Left lobe of liver (tissue), 2 donors: ENCODE results near the gene ADARB2. TPM values are rescaled to one million over a fixed set of nuclear protein-coding genes. Genes with fewer than 3 reads are reported as not detected.
"Not testable (repeated sequence)": the region's sequence is repeated elsewhere in the genome, so short reads cannot be mapped to it uniquely, and the experiment has no call there.

Experiments
- ATAC-seq: fragments of 200-7000 bp; cut with Tn5 transposase; one replicate; pipeline ENCODE4 v1.9.1; 2020; ENCODE audit warnings: mild to moderate bottlenecking, moderate library complexity
- DNase-seq: peaks from one replicate; pipeline ENCODE4 v3.0.0-alpha.2; 2020; ENCODE audit warnings: low spot score
- total RNA-seq: library from RNA; stranded (reverse); gene quantifications from one replicate; pipeline ENCODE4 v1.2.1, GENCODE V29; 2021
- donor health status: DM: no; HTN: no; CAD: no; lungs with moderate emphysema.
- donor health status: DM: no; HTN: yes; CAD: no.

The ADARB2 gene
- total RNA-seq, 1 donor from 2014 or later: 0.81 TPM

- no peak for DNase-seq
- no peak for ATAC-seq
Measured at GRCh38 chr10:1475771-1476454, 261.4 kb downstream of the ADARB2 start.

- no peak for DNase-seq
- ATAC-seq: no peak
Measured at GRCh38 chr10:1475098-1475591, 262.2 kb downstream of the ADARB2 start.

- no peak for DNase-seq
- no peak for ATAC-seq
Measured at GRCh38 chr10:1474376-1475097, 262.8 kb downstream of the ADARB2 start.

DNA sequence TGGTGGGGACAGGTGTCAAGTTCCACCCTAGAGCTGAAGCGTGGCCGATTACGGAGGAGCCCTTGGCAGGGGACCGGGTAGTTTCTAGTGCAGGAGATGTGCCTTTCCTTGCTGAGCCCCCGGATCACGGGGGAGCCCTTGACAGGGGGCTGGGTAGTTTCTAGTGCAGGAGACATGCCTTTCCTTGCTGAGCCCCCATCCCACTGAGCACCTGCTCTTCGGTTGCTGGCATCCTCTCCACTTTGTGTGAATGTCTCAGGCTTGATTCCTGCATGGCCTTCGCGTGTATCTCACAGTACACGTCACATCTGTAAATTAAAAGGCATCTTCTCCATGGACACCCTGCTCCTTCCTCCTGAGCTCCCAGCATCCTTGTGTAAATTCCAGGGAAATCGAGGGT is 263.5 kb downstream of the ADARB2 start:
- DNase-seq: no peak
- ATAC-seq: no peak

- ATAC-seq (no peak), DNase-seq (no peak)
Measured at GRCh38 chr10:1472178-1472958, 265.0 kb downstream of the ADARB2 start.

DNA sequence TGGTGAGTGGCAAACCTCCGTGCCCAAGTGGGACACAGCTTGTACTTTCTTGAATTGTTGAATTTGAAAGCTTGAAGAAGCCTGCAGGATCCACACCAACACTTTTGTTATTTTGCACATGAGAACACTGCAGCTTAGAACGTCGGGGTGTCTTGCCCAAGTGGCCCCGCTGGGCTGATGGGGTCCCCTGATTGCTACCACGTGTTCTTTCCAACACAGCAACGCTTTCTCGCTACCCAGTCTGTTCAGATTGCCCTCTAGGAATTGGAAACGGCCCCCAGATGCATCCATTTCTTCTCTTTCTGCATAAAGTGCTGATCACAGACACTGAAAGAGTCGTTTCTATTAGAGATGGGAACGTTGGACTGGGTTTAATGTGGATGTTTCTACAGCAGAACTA is 268.5 kb downstream of the ADARB2 start:
- ATAC-seq (no peak), DNase-seq (no peak)

- DNase-seq (no peak), ATAC-seq (no peak)
Measured at GRCh38 chr10:1467334-1468076, 269.8 kb downstream of the ADARB2 start.

DNA sequence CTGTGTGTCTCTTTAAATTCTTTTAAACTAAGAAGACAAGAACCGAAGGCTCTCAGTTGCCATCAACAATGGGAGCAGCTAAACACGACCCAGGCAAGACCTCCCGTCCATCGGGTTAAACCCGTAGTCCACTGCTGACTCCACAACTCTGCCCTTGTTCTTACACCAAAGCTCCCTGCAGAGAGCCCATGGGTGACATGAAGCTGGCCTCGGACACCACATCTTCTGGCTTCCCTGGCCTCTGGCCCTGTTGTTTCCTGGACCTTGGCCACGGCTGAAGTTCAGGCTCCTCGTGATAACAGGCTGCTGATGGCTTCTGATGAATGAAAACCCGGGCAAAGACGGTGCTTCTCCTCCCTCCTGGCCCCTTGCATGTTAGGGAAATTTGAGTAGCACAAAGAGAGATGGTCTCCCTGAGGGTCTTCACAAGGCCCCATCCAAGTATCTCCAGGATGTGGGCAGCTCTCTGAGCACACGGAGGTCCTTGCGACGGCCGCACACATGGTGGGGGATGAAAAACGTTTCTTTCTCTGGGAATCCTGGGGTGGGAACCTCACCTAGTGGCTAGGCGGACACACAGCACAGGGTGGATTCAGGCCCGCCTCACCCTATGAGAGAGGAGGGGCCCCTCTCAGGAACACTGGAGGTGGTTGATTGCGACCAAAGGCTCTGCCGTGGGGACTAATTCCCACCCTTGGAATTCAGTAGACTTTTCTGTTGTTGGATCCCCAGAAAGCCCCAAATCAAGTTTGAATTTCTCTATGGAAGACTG is 271.1 kb downstream of the ADARB2 start:
- DNase-seq (no peak), ATAC-seq (peak; percentile 62)

GRCh38 chr10:1465418-1465911 is 271.9 kb downstream of the ADARB2 start:
- DNase-seq: no peak

GRCh38 chr10:1464881-1465417 is 272.4 kb downstream of the ADARB2 start:
- DNase-seq (no peak), ATAC-seq (no peak)

More at GRCh38 chr10:1465418-1465911, 271.9 kb downstream of the ADARB2 start:
- no peak for ATAC-seq

DNA sequence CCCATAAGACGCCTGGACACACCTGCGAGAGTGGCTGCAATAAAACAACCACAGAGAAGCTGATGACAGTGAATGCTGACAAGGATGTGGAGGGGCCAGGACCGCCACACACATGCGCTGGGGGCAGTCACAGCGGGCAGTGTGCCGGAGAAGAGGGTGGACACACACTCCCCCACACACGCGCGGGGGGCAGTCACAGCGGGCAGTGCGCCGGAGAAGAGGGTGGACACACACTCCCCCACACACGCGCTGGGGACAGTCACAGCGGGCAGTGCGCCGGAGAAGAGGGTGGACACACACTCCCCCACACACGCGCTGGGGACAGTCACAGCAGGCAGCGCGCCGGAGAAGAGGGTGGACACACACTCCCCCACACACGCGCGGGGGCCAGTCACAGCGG is 273.4 kb downstream of the ADARB2 start:
- DNase-seq, ATAC-seq: not testable (repeated sequence)

DNA sequence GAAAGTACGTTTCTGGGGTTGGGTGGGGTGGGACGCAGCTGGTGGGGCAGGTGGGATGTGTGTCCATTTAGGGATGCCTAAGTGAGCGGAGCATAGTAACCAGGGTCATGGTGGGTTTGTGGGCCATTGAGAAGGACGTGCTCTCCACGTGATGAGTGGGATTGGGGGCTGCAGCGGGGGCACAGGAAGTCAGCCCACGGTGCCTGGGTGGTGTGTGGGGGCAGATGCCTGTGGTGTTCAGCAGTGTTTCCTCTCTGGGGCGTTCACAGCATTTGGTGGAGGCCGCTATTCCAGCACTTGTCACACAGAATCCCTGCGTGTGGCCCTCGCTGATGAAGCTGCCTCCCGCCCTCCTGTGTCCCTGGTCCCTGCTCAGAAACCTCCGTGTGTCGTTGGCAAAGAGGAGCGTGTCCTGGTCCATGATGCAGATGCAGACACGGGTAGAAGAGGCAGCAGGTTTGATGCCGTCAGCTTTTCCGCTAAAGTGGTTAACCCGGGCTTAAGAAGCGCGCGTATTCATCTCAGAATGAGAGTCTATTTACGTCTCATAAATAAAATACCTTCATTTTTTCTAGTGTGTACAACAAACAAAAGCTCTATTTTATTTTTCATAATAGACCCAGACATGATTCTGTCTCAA is 274.2 kb downstream of the ADARB2 start:
- ATAC-seq (no peak), DNase-seq (no peak)

GRCh38 chr10:1462521-1462920 is 274.8 kb downstream of the ADARB2 start:
- DNase-seq (no peak), ATAC-seq (no peak)

- DNase-seq: no peak
- ATAC-seq: no peak
Measured at GRCh38 chr10:1462032-1462431, 275.3 kb downstream of the ADARB2 start.

GRCh38 chr10:1461016-1461415 is 276.3 kb downstream of the ADARB2 start:
- no peak for DNase-seq
- no peak for ATAC-seq

DNA sequence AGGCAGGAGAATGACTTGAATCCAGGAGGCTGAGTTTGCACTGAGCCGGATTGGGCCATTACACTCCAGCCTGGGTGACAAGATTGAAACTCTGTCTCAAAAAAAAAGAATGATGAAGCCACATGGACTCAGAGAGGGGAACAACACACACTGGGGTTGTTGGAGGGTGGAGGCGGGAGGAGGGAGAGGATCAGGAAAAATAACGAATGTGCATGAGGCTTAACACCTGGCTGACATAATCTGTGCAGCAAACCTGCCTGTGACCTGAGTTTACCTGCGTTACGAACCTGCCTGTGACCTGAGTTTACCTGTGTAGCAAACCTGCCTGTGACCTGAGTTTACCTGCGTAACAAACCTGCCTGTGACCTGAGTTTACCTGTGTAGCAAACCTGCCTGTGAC is 277.7 kb downstream of the ADARB2 start:
- not testable (repeated sequence) for DNase-seq, ATAC-seq

DNA sequence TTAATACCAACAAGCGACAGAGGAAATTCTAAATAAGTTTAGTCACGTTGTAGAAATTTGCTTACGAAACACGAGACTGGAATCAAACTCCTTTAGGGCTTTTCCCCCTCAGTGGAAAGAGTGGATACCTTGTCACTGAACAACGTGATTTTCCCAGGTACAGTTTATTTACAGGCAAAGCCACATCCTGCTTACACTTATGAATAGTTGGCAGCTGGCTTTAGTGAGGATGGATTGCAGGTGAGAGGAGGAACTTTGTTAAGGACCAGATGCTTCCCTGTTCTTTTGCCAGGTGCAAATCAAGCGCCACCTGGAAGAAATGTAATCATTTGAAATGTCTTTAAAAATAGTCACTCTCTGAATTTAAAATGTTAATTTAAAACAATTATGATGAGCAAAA is 282.4 kb downstream of the ADARB2 start:
- ATAC-seq: no peak

GRCh38 chr10:1454428-1454827 is 282.9 kb downstream of the ADARB2 start:
- no peak for ATAC-seq
- DNase-seq: no peak

More for the DNA sequence above, 282.4 kb downstream of the ADARB2 start:
- DNase-seq: no peak

- ATAC-seq (no peak), DNase-seq (no peak)
Measured at GRCh38 chr10:1452777-1453176, 284.5 kb downstream of the ADARB2 start.
